HG03175 (cell line): ENCODE measurements around the gene SFT2D3.

Source experiments
- ATAC-seq: cut with Tn5 transposase; IDR thresholded peaks from one replicate; pipeline ENCODE4 v1.9.1; 2021; ENCODE audit warnings: mild to moderate bottlenecking, moderate library complexity; ENCODE audit not compliant: unreplicated experiment

SFT2D3 gene

GRCh38 chr2:127681288-127681804 lies 20.0 kb upstream of the SFT2D3 start:
- no peak for ATAC-seq

- no peak for ATAC-seq
Measured at GRCh38 chr2:127681976-127682857, 19.1 kb upstream of the SFT2D3 start.

GRCh38 chr2:127683056-127683455 lies 18.2 kb upstream of the SFT2D3 start:
- ATAC-seq, result no peak

- ATAC-seq, result no peak
Measured at GRCh38 chr2:127683757-127684156, 17.5 kb upstream of the SFT2D3 start.

GRCh38 chr2:127685410-127686080 lies 15.8 kb upstream of the SFT2D3 start:
- ATAC-seq, result no peak

GRCh38 chr2:127688405-127688804 lies 12.9 kb upstream of the SFT2D3 start:
- no peak for ATAC-seq

GRCh38 chr2:127690696-127691095 lies 10.6 kb upstream of the SFT2D3 start:
- ATAC-seq, result no peak

- no peak for ATAC-seq
Measured at GRCh38 chr2:127694986-127695385, 6.3 kb upstream of the SFT2D3 start.

- ATAC-seq, result no peak
Measured at GRCh38 chr2:127695491-127696472, 5.5 kb upstream of the SFT2D3 start.

- no peak for ATAC-seq
Measured at GRCh38 chr2:127697482-127698180, 3.7 kb upstream of the SFT2D3 start.

GRCh38 chr2:127698553-127699355 lies 2.5 kb upstream of the SFT2D3 start:
- no peak for ATAC-seq

- peak; percentile 72 for ATAC-seq
Measured at GRCh38 chr2:127700527-127701192, 637 bp upstream of the SFT2D3 start.

- peak; percentile 51 for ATAC-seq
Measured at GRCh38 chr2:127701651-127702394, 526 bp downstream of the SFT2D3 start.

GRCh38 chr2:127702395-127703009 lies 1.2 kb downstream of the SFT2D3 start:
- no peak for ATAC-seq

GRCh38 chr2:127703282-127703681 lies 2.0 kb downstream of the SFT2D3 start:
- ATAC-seq, result no peak

- no peak for ATAC-seq
Measured at GRCh38 chr2:127704641-127705390, 3.5 kb downstream of the SFT2D3 start.
